Measurements from ENCODE around the gene GNMT. TPM values are rescaled to one million over a fixed set of nuclear protein-coding genes. Genes with fewer than 3 reads are reported as not detected.

The GNMT gene
- polyA plus RNA-seq, 1 of the 3 experiments (the other 2 are of a cell fraction), result 2.0 TPM

- no peaks in the 10 kb centered on the region for H4K20me1 ChIP-seq (ENCODE audit: insufficient read depth)
- H3K27me3 ChIP-seq (ENCODE audit: insufficient read depth), result no peaks in the 10 kb centered on the region
- peak within 1 kb of the TSS; percentile 90 for H3K4me2 ChIP-seq
- peak; percentile 94 for DNase-seq
- H3K79me2 ChIP-seq (ENCODE audit: insufficient read depth), result peaks cover 37% of the 10 kb centered on the region
- TF ChIP-seq USF2 (IDR thresholded peaks at IDR 0.05; ENCODE audit: borderline replicate concordance, low read depth, low read length) (no peak), NRF1 (IDR thresholded peaks at IDR 0.05; ENCODE audit: low read depth, low read length) (peak; percentile 68), MAX (IDR thresholded peaks at IDR 0.05; ENCODE audit: low read depth) (0 out of 2 replicates have a peak, but pooled peaks have one; percentile 29), SIN3A (IDR thresholded peaks at IDR 0.05; ENCODE audit: borderline replicate concordance, low read depth, low read length) (0 out of 2 replicates have a peak, but pooled peaks have one; percentile 22), ELF1 (IDR thresholded peaks at IDR 0.05) (no peak), CHD2 (IDR thresholded peaks at IDR 0.05; ENCODE audit: low read length, partially characterized antibody) (peak; percentile 58), YY1 (IDR thresholded peaks at IDR 0.05; ENCODE audit: low read depth) (no peak; the same call in 1 of the 2 replicates), REST (IDR thresholded peaks at IDR 0.05; ENCODE audit: low read depth, low read length) (0 out of 2 replicates have a peak, but pooled peaks have one; percentile 33), EZH2phosphoT487 (IDR thresholded peaks at IDR 0.05; ENCODE audit: borderline replicate concordance, low read depth) (no peak), POLR2AphosphoS5 (IDR thresholded peaks at IDR 0.05; ENCODE audit: low read depth, low read length) (peak; percentile 98), TAF1 (IDR thresholded peaks at IDR 0.05; ENCODE audit: borderline replicate concordance, low read depth, low read length) (peak; percentile 85), FOSL2 (IDR thresholded peaks at IDR 0.05; ENCODE audit: borderline replicate concordance, low read depth) (no peak), PBX3 (IDR thresholded peaks at IDR 0.05) (0 out of 2 replicates have a peak, but pooled peaks have one; percentile 2), MXI1 (IDR thresholded peaks at IDR 0.05; ENCODE audit: low read depth, low read length) (0 out of 2 replicates have a peak, but pooled peaks have one; percentile 9), RFX5 (IDR thresholded peaks at IDR 0.05; ENCODE audit: low read length) (peak; percentile 100), IRF3 (IDR thresholded peaks at IDR 0.05; ENCODE audit: low read depth, low read length) (peak; percentile 48)
- WGBS (ENCODE audit: low lambda C conversion rate), result 2% methylated on average over 30 of the region's 59 CpGs
- H3K9ac ChIP-seq, result peak within 1 kb of the TSS; percentile 79
- H2AFZ ChIP-seq (ENCODE audit: low read depth), result peak within 1 kb of the TSS; percentile 81
- ChIA-PET POLR2A (interaction anchor here (0.5 to 1.8 kb wide), 17 partner anchors 9 to 731 kb away, joined by 3 to 14 read pairs (median 3); partner anchors contain the start of genes CNPY3, CUL7, KLHDC3 and MEA1), CTCF (interaction anchor here (0.9 to 1.7 kb wide), 6 partner anchors 19 to 160 kb away, joined by 3 to 4 read pairs (median 4); no protein-coding TSS in a partner anchor)
- H3K4me1 ChIP-seq (ENCODE audit: control insufficient read depth in 1 of 2, insufficient read depth in 2 of 2, low read depth in 1 of 2, low read length in 1 of 2), result peaks cover 20 to 24% of the 10 kb centered on the region in 2 experiments; a peak in 3 of 4 replicates
- H3F3A ChIP-seq (replicated peaks; ENCODE audit: insufficient read depth), result peaks cover 7% of the 10 kb centered on the region
- H3K4me3 ChIP-seq (ENCODE audit: low read depth in 2 of 2, low read length in 1 of 2), result peak within 1 kb of the TSS; percentile 69 to 70
- peaks cover 3 to 5% of the 10 kb centered on the region in 2 experiments for H3K36me3 ChIP-seq (replicated peaks in 1 of 2; ENCODE audit: control insufficient read depth in 1 of 2, insufficient read depth in 2 of 2, low read length in 1 of 2)
- no peaks in the 10 kb centered on the region for H3K9me2 ChIP-seq
- H3K27ac ChIP-seq (ENCODE audit: low read depth in 2 of 2, low read length in 1 of 2), result peak within 1 kb of the TSS; percentile 66 to 93
- H3K9me3 ChIP-seq, result no peaks in the 10 kb centered on the region
Measured at GRCh38 chr6:42984001-42984923, 23.7 kb downstream of the GNMT start, which contains the start of gene PPP2R5D. PPP2R5D (plus strand) TSS chr6:42984570; CDS start chr6:42984678, 108 bp downstream.

All from SK-N-SH (cell line).